GM12874 (cell line): Measurements from ENCODE around the gene C14orf119.

Experiments
- TF ChIP-seq, protein P1 (sequence below): IDR thresholded peaks from 2 replicates; pipeline ENCODE4 v1.5.1; 2011; ENCODE audit warnings: low read depth, mild to moderate bottlenecking, control low read depth, low read length, moderate library complexity; ENCODE audit not compliant: insufficient read depth

Gene C14orf119

DNA sequence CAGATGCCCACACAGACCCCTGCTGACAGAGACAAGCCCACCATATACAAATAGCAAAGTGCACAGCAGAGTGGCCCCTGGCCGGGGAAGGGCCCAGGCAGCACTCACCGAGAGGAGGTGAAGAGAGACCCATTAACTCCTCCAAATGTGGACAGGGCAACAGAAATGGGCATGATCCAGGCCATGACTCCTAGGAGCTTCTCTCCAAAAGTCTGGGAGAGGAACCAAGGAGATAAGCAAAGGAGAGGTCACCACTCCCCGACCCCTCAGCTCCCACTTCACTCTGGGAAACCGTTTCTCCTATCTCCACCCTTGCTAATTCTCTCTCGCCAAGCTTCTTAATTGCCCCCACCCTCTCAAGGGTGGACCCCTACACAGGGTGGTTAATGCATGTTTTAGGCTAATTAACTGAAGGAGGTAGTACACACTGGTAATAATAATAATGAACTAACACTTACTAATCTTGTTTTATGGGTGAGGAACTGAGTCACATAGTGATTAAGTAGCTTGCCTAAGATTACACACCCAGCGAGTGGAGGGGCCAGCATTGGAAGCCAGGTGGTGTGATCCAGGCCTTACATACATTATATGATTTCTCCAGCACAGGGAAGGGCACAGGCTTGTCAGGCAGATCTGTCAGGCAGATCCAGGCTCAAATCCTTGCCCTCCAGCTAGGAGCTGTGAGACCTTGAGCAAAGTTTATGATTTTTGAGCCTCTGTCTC, 42.7 kb downstream of the C14orf119 start:
- TF ChIP-seq, protein P1, sequence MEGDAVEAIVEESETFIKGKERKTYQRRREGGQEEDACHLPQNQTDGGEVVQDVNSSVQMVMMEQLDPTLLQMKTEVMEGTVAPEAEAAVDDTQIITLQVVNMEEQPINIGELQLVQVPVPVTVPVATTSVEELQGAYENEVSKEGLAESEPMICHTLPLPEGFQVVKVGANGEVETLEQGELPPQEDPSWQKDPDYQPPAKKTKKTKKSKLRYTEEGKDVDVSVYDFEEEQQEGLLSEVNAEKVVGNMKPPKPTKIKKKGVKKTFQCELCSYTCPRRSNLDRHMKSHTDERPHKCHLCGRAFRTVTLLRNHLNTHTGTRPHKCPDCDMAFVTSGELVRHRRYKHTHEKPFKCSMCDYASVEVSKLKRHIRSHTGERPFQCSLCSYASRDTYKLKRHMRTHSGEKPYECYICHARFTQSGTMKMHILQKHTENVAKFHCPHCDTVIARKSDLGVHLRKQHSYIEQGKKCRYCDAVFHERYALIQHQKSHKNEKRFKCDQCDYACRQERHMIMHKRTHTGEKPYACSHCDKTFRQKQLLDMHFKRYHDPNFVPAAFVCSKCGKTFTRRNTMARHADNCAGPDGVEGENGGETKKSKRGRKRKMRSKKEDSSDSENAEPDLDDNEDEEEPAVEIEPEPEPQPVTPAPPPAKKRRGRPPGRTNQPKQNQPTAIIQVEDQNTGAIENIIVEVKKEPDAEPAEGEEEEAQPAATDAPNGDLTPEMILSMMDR = no peak

DNA sequence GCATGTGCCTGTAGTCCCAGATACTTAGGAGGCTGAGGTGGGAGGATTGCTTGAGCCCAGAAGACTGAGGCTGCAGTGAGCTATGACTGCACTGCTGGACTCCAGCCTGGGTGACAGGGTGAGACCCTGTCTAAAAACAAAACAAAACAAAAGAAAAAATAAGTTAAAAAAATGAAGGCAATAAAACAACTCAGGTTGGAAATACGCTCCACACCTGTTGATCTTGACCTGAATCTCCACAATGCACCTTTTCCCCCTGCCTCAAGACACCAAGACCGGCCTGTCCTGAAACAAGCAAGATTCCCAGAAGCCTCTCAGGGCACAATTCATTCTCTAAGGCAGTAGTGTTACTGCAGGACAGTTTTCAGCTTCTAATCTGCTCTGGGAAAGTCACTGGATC, 44.6 kb downstream of the C14orf119 start:
- TF ChIP-seq, protein P1 = no peak

DNA sequence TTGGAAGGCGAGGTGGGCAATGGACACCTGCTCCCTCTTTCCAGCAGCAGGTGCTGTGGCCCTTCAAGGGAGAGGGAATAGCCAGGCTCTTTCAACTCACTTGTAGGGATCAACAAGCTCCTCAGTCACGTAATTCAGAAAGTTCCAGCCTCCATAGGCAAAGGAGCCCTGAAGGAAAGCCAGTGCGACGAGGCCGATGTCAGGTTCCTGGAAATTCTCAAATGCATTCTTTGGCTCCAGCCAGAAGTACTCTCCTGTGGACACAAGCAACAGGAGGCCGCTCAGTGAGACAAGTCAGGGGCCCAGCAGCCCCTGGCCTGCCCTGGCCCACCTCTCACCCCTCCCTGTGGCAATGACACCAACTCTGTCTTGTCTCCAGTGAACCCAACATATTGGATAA, 45.1 kb downstream of the C14orf119 start:
- TF ChIP-seq, protein P1 = no peak

DNA sequence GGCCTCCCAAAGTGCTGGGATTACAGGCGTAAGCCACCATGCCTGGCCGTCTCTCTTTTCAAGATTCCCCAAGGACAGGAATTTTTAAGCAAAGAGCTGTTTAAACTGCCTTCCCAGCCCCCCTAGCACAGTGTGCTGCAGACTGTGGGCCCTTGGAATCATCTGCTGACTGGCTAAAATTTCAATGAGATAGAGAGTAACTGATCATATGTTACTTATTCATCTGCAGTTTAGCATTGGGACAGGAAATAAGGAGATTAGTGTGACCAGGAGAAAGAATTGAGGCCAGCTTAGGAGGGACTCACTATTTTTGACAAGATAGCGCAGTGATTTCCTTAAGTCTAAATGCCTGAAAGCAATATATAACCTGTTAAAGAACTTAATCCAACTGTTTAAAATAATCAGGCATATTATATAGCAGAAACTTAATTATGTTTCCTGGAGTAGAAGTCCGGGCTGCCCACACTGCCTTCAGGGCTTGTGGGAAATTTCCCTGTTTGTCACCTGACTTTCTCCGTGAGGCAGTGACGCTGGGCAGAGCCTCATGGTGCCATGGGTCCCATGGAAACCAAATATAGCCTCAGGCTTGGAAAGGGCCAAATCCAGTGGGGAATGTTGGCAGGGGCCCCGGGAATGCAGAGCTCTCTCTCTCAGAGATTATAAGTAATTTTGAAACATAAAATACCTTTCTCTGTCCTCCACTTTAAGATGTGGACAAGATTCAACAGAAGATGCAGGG, 46.6 kb downstream of the C14orf119 start:
- TF ChIP-seq, protein P1 = no peak

DNA sequence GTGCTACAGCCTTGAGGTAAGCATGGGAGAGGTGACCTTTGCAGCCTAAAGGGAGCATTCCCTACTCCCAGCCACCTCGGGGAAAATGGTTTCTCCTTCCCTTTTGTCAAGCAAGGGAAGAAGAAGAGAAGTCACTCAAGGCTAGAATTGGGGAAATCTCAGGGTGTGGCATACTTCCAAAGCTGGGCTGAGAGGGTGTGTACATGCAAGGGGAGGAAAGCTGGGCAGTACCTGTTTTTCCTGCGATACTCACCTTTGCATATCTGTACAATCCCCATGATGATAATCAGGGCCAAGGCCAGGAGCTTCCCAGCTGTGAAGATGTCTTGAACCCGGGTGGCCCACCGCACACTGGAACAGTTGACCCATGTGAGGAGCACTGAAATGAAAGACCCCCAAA, 47.5 kb downstream of the C14orf119 start:
- TF ChIP-seq, protein P1 = no peak

DNA sequence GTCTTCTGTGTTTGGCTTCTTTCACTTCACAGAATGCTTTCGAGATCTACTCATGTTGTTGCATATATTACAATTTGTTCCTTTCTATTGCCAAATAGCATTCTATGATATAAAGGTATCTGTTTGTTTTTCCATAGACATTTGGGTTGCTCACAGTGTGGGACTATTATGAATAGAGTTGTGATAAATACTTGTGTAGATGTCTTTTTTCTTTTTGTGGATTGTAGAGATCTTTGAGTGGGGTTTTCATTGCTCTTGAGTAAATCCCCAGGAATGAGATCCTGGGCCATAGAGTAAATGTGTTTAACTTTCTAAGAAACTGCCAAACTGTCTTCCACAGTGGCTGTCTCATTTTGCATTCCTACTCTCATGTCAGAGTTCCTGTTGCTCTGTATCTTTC, 48.6 kb downstream of the C14orf119 start:
- TF ChIP-seq, protein P1 = no peak

DNA sequence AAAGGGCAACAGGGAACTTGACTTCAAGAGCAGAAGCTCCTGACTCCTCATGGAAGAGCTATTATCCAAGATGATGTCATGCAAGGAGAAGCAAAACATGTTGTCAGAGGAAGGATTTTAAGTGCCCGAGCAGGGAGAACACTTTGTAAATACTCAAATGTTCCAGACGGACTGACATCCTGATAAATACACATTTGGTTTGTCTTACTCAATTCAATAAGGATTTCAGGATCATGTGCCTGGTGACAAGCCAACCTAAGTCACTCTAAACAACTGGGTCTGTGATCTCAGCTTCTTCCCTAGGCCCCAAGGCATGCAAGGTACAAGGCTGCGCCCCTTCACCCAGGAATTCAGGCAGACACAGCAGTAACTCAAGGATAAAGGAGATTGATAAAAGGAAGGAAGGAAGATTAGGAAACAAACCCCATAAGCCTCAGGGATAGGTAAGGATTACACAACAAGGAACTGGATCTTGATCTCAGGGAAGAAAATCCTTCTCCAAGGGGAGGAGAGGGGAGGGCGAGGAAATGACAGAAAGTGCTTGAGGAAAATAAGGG, 50.6 kb downstream of the C14orf119 start:
- TF ChIP-seq, protein P1 = no peak
